ENCODE measurements around the gene SLC49A4.
A peak's percentile ranks its signal among the peaks of the same experiment; 100 is the strongest.

Gene SLC49A4

GRCh38 chr3:122793568-122794416 lies 1.1 kb upstream of the SLC49A4 start, which contains the start of gene HSPBAP1 (continued):
- TF ChIP-seq MEIS1 (CRISPR knock-in tag; IDR thresholded peaks at IDR 0.05; ENCODE audit: borderline replicate concordance) (no peak), KLF17 (tag by site-specific recombination; IDR thresholded peaks at IDR 0.05) (no peak; the same call in 1 of the 2 replicates), HOXA7 (CRISPR knock-in tag; IDR thresholded peaks at IDR 0.05; ENCODE audit: borderline replicate concordance) (no peak), ZXDB (tag by site-specific recombination; IDR thresholded peaks at IDR 0.05) (peak; percentile 59; the same call in 1 of the 2 replicates), ZNF791 (tag by site-specific recombination; IDR thresholded peaks at IDR 0.05) (no peak), ZNF792 (tag by site-specific recombination; IDR thresholded peaks at IDR 0.05) (no peak), ZNF19 (tag by site-specific recombination; IDR thresholded peaks at IDR 0.05; ENCODE audit: low read depth) (no peak), ZNF610 (tag by site-specific recombination; IDR thresholded peaks at IDR 0.05; ENCODE audit: borderline replicate concordance) (0 out of 2 replicates have a peak, but pooled peaks have one; percentile 47), ZNF600 (tag by site-specific recombination; IDR thresholded peaks at IDR 0.05) (peak; percentile 79), ZNF239 (tag by site-specific recombination; IDR thresholded peaks at IDR 0.05) (no peak), FEZF1 (tag by site-specific recombination; IDR thresholded peaks at IDR 0.05) (no peak; the same call in 1 of the 2 replicates), SCRT2 (tag by site-specific recombination; IDR thresholded peaks at IDR 0.05) (no peak), ZNF335 (tag by site-specific recombination; conservative IDR thresholded peaks at IDR 0.05) (peak; percentile 69), ZNF2 (tag by site-specific recombination; IDR thresholded peaks at IDR 0.05) (peak; percentile 68; the same call in 1 of the 2 replicates), ZNF596 (tag by site-specific recombination; IDR thresholded peaks at IDR 0.05) (no peak), ZNF138 (tag by site-specific recombination; IDR thresholded peaks at IDR 0.05; ENCODE audit: borderline replicate concordance) (no peak), ZNF391 (tag by site-specific recombination; IDR thresholded peaks at IDR 0.05; ENCODE audit: borderline replicate concordance, low read depth) (0 out of 2 replicates have a peak, but pooled peaks have one; percentile 17), ZNF561 (tag by site-specific recombination; IDR thresholded peaks at IDR 0.05; ENCODE audit: borderline replicate concordance) (peak; percentile 80), ZBTB48 (tag by site-specific recombination; IDR thresholded peaks at IDR 0.05) (peak; percentile 79; the same call in 1 of the 2 replicates), ZBTB10 (tag by site-specific recombination; IDR thresholded peaks at IDR 0.05) (0 out of 2 replicates have a peak, but pooled peaks have one; percentile 31), PRDM2 (tag by site-specific recombination; IDR thresholded peaks at IDR 0.05; ENCODE audit: borderline replicate concordance) (no peak), SALL2 (tag by site-specific recombination; IDR thresholded peaks at IDR 0.05; ENCODE audit: borderline replicate concordance) (no peak), ZNF248 (tag by site-specific recombination; IDR thresholded peaks at IDR 0.05) (no peak), PRDM6 (tag by site-specific recombination; IDR thresholded peaks at IDR 0.05) (no peak), KLF9 (tag by site-specific recombination; IDR thresholded peaks at IDR 0.05; ENCODE audit: low read depth) (peak; percentile 69; the same call in 1 of the 2 replicates), ZSCAN4 (tag by site-specific recombination; IDR thresholded peaks at IDR 0.05) (peak; percentile 24; the same call in 1 of the 2 replicates)
